Heart right ventricle (tissue), 16 donors: ENCODE measurements around the gene ADAM12. TPM values are rescaled to one million over a fixed set of nuclear protein-coding genes. Genes with fewer than 3 reads are reported as not detected.

Experiments used
- ATAC-seq, 8 donors: fragments of 200-7000 bp; cut with Tn5 transposase; one replicate each; pipeline ENCODE4 v1.9.1; 2020; ENCODE audit warnings: mild to moderate bottlenecking in 8 of 8, moderate library complexity in 8 of 8, moderate number of reproducible peaks in 1 of 8
- DNase-seq, 2 donors: peaks; one replicate each; pipeline ENCODE4 v3.0.0-alpha.2; 2020
- H3K27ac ChIP-seq, 10 donors: fragments of 200-600 bp; sonication (generic) in 2 of 10; one replicate each; pipeline versions ENCODE4 v1.5.0 to v1.8.0; 2020 to 2022; ENCODE audit warnings: mild to moderate bottlenecking in 3 of 10
- H3K27me3 ChIP-seq, 7 donors: fragments of 200-600 bp; one replicate each; pipeline ENCODE4 v1.8.0; 2021 to 2022; ENCODE audit warnings: mild to moderate bottlenecking in 2 of 7
- H3K36me3 ChIP-seq, 9 donors: fragments of 200-600 bp; sonication (generic) in 1 of 9; one replicate each; pipeline versions ENCODE4 v1.5.0 to v1.8.0; 2020 to 2022; ENCODE audit warnings: mild to moderate bottlenecking in 2 of 9
- H3K4me1 ChIP-seq, 9 donors: fragments of 200-600 bp; sonication (generic) in 1 of 9; one replicate each; pipeline versions ENCODE4 v1.5.0 to v1.8.0; 2020 to 2022; ENCODE audit warnings: mild to moderate bottlenecking in 4 of 9
- H3K4me3 ChIP-seq, 10 donors: fragments of 200-600 bp; sonication (generic) in 2 of 10; one replicate each; pipeline versions ENCODE4 v1.5.0 to v1.8.0; 2020 to 2022; ENCODE audit warnings: mild to moderate bottlenecking in 7 of 10, moderate library complexity in 2 of 10
- H3K9me3 ChIP-seq, 11 donors: fragments of 200-600 bp in 10 of 11; sonication (generic) in 2 of 11; one replicate each; pipeline versions ENCODE4 v1.5.0 to v1.8.0; 2013 to 2022; ENCODE audit warnings: mild to moderate bottlenecking in 2 of 11, control low read depth in 1 of 11, moderate library complexity in 1 of 11
- CTCF ChIP-seq, 9 donors: fragments of 200-600 bp; sonication (generic) in 2 of 9; IDR thresholded peaks; one replicate each; pipeline versions ENCODE4 v1.5.0 to v1.8.0; 2021 to 2022; ENCODE audit warnings: antibody characterized with exemption in 9 of 9, mild to moderate bottlenecking in 5 of 9, moderate library complexity in 1 of 9
- WGBS, 2 donors: extraction: QIAGEN DNeasy Blood & Tissue Kit; methylation state at CpG; one replicate each; pipeline ENCODE4 v1.1.7; 2013; ENCODE audit warnings: inconsistent platforms in 1 of 2; 5-methylcytosine and 5-hydroxymethylcytosine counted together
- intact Hi-C, 10 donors: fragments of 100-400 bp; cut with DNase I; formaldehyde crosslinking; loops; one replicate each; pipeline versions ENCODE4 v1.11.1 to v1.14.2; 2022
- polyA plus RNA-seq, 2 donors: library from polyadenylated mRNA; stranded (reverse); fragments of 200-250 nt; gene quantifications; one replicate each; pipeline ENCODE4 v1.2.3, GENCODE V29; 2013
- total RNA-seq, 10 donors: library from RNA; stranded (reverse); fragmentation: NEBNext Ultra II Directional in 3 of 10; extraction: Animal tissue kit (Norgen Biotek cat#: 25700) in 3 of 10; gene quantifications; one replicate each; pipeline versions ENCODE4 v1.2.1 to v1.2.4, GENCODE V29; 2021 to 2023
- donor health status: Arrhythmogenic right ventricular cardiomyopathy.
- donor health status: ischemic (EF 13 %, LVEDD 7.1; RV severe dilation, severe dysfunction).
- donor health status: healthy with polysubstance abuse.
- donor health status: DM: no; HTN: yes; CAD: no.
- donor health status: DM: no; HTN: no; CAD: no.
- donor health status: ischemic (EF 25% LVEDD 6.9; RV normal size, moderate dysfunction).
- donor health status: ischemic (EF 25% LVEDD 5.7; RV mildly dilated, moderate dysfunction).
- donor health status: healthy.
- donor health status: DM: yes; HTN: yes; CAD: no.
- donor health status: Ischemic cardiomyopathy.
- donor health status: ischemic (EF 35%, LVEDD 5.7; RV mildly dilated, moderate dysfunction).
- donor health status: nonischemic (EF 11% LVEDD 7.7; RV severe dilation, severe dysfunction).
- donor health status: DM: yes; HTN: yes; CAD: no.
- donor health status: PGD.
- donor health status: ischemic (EF 29% LVEDD 5.4; RV normal size, mild dysfunction).
- donor health status: nonischemic (EF 23%, LVEDD 6.1; RV moderate dilation, normal function).

The ADAM12 gene
- total and polyA plus RNA-seq, 12 donors = 0.07 to 6.9 (median 0.47) TPM

GRCh38 chr10:125997586-125997985 is 390.7 kb downstream of the ADAM12 start:
- ATAC-seq = no peak
- Histone ChIP-seq H3K27ac (no peak overlapping the region), H3K27me3 (no peaks in the 10 kb centered on the region), H3K4me3 (no peak overlapping the region), H3K9me3 (no peaks in the 10 kb centered on the region), H3K36me3 (no peaks in the 10 kb centered on the region), H3K4me1 (no peaks in the 10 kb centered on the region)
- WGBS, 2 donors = 94% methylated on average over 12 of the region's 12 CpGs
- TF ChIP-seq CTCF (IDR thresholded peaks at IDR 0.05) = no peak
- DNase-seq = no peak
- intact Hi-C loops = no loop called here

DNA sequence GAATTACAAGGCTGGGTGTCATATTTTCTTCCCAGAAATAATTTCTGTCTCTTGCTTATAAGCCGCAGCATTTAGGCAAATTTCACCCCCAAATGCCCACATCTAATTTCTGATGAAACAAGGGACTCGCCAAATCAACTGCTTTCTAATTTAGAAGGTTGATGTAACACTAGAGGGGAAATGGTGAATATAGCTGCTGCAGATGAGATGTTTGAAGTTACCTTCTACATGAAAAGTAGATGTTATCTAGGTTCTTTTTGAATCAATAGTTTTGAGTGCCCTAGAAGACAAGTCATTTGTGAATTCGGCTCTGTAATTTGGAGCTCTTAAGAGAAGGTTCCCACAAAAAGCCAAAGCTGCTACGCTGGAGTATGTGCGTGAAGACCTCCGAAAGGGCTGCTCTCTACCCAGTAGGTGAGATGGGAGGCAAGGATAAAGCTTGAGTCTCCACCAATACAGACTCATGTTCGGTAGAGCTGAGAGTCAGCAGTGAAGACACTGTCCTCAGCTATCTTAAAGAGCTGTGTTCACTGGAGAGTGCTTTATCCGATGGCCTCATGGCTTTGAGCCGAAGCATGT is 392.5 kb downstream of the ADAM12 start:
- Histone ChIP-seq H3K9me3 (no peaks in the 10 kb centered on the region), H3K4me3 (no peak overlapping the region), H3K27ac (no peak overlapping the region), H3K36me3 (no peaks in the 10 kb centered on the region), H3K4me1 (no peaks in the 10 kb centered on the region), H3K27me3 (no peaks in the 10 kb centered on the region)
- 93 to 96% methylated on average over 9 of the region's 9 CpGs for WGBS, 2 donors
- DNase-seq = no peak
- no peak for TF ChIP-seq CTCF (IDR thresholded peaks at IDR 0.05)
- ATAC-seq = no peak
- intact Hi-C loops = no loop called here

DNA sequence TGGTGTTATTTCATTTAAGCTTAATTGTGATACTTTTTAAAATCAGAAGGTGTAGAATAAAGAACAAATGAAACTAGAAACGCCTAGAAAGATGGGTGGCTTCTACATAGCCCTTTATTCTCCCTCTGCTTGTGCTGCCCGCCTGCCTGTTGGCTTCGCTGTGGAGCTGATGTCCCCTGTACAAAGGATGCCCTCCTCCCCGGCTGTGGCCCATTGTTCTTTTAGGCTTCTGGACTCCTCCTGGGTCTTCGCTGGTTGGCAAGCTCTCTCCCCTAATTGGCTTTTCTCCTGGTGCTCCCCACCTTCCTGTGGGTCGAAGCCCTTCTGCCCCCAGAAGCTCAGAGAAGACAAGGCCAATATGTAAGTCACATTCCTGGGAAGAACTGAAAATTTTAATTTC is 393.7 kb downstream of the ADAM12 start:
- Histone ChIP-seq H3K27me3 (no peaks in the 10 kb centered on the region), H3K9me3 (no peaks in the 10 kb centered on the region), H3K27ac (no peak overlapping the region), H3K4me3 (no peak overlapping the region), H3K36me3 (no peaks in the 10 kb centered on the region), H3K4me1 (no peaks in the 10 kb centered on the region)
- intact Hi-C loops = no loop called here
- DNase-seq (no peak), ATAC-seq (no peak)
- TF ChIP-seq CTCF (IDR thresholded peaks at IDR 0.05) = no peak
- 88 to 92% methylated on average over 6 of the region's 6 CpGs for WGBS, 2 donors

DNA sequence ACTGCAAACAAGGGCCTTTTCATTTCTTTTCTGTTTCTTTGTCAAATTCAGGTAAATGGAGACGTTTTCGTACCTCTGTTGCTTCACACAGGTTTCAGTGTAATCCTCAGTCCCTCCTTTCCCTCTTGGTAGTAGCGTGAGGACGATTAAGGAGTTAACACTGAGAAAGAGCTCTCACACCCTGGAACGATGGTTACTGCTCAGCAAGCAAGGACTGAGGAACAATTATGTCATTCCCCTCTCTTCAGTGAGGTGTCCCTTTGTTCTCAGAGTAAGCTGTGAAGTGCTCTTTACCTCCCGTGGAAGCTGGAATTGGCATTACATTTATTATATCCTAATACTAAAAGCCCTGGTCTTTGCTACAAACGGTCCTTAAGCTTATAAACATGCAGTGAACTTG is 396.0 kb downstream of the ADAM12 start:
- 67 to 68% methylated on average over 7 of the region's 7 CpGs for WGBS, 2 donors

More for the DNA sequence above, 396.0 kb downstream of the ADAM12 start:
- DNase-seq = no peak
- Histone ChIP-seq H3K9me3 (no peaks in the 10 kb centered on the region), H3K4me3 (no peak overlapping the region), H3K4me1 (no peaks in the 10 kb centered on the region), H3K36me3 (no peaks in the 10 kb centered on the region), H3K27ac (no peak overlapping the region), H3K27me3 (no peaks in the 10 kb centered on the region)
- no peak for TF ChIP-seq CTCF (IDR thresholded peaks at IDR 0.05)
- no peak for ATAC-seq
- intact Hi-C loops = no loop called here
